Measurements from ENCODE around the gene JARID2.

Gene JARID2

DNA sequence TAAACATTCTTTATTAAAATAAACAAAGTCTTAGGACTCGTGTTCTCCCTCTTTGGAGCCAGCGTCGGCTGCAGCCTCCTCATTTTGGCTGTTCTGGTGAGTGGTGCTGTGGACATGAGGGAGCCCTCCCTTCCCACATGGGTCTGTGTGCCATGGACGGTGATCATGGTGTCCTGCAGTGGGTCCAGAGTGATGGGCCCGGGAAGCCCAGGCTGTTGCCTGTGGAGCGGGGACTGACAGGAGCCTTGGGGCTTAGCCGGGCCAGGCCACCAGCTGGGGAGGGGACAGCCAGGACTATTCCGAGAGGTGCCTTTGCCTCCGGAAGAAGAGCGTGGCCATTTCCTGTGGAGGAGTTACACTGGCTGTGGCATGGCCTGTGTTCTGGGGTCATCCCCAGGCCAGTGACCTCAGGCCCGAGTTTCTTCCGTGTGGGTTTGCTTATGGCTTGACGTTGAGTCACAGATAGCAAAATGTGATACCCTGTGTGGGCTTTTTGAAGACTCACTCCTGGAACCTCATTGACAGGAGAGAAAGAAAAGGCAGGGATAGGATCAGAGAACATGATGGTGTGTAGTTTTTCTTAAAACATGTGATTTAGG, 263.6 kb downstream of the JARID2 start:
- DNase-seq (ENCODE audit: extremely low spot score, insufficient read length, low read depth) (no peak), FAIRE-seq (no peak)

GRCh38 chr6:15510121-15510520, 264.3 kb downstream of the JARID2 start:
- no peak for DNase-seq (ENCODE audit: extremely low spot score, insufficient read length, low read depth)
- FAIRE-seq, result no peak

DNA sequence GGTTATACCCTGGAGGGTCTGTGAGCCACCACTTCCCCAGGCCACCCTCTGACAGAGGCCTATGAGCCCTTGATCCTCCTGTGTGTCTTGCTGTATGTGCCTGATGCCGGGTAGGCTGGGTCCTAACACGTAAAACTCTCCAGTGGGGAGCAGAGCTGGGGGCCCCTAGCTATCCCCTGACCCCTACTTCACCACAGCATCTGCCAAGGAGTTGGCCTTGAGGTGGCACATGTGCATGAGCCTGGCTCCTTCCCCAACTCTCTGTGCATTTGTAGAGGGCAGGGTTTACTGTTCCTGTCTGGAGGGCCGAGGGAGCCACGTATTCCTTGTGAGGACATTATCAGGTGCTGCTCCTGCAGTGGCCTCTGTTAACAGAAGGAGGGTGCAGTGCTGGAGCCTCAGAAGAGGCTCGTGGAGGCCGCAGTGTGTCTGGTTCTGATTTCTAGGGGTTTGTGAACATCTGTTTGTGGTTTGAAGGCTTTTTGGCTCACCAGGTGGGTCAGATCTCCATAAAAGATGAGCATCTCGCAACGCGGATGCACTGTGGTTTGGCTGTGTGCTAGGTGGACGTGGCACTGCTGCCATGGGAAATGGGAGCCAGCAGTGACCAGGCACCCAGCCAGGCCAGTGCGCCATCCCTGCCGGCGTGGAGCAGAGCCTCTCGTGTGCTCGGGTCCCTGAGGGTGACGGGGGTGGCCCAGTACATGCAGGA, 264.8 kb downstream of the JARID2 start:
- FAIRE-seq, result no peak

DNA sequence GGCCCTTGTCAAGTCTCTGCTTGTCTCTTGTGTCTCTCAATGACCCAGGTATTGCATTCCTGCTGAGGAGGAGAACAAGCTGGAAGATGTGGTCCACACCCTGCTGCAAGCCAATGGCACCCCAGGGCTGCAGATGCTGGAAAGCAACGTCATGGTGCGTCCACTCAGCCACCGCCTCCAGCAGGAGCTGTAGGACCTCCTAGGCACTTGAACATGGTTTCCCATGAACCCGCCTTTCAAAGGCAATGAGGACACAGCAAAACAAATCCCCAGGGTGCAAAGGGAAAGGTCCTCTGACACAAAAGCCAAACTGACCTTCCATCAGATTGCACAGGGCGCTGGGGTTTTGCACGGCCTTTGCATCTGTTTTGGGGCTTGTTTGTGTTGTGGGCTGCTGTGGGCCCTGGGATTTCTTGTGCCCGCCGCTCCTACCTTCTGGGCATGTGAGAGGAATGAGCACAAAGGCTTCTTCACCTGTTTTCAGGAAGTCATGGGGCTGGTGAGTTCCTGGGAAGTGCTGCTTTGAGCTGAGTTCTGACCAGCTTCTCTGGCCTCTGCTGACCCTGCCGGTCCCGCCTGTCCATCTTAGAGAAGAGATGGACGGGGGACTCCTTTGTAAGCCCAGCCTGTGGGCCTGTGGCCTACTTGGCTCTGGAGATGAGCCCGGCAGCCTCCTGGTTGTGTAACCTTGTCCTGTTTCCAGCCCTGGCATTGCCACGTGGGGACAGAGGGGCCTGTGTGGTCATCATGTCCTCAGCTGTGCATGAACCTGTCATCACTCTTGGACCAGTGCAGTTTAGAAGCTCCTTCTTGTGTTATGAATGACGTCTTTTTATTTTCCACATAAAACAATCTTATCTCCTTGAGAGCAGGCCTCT, 265.6 kb downstream of the JARID2 start:
- FAIRE-seq (no peak), DNase-seq (ENCODE audit: extremely low spot score, insufficient read length, low read depth) (no peak)

More for the DNA sequence above, 264.8 kb downstream of the JARID2 start:
- DNase-seq (ENCODE audit: extremely low spot score, insufficient read length, low read depth), result no peak

DNA sequence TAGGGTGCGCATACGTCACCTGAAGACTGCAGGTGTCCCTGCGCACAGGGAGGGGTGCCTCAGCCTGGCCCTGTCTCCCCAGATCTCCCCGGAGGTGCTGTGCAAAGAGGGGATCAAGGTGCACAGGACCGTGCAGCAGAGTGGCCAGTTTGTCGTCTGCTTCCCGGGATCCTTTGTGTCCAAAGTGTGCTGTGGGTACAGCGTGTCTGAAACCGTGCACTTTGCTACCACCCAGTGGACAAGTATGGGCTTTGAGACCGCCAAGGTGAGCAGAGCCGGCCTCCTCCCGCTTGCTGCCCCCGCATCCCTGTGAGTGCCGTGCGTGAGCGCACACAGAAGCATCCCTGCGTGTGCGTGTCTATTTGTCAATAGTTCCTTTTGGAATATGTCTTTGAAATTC, 266.3 kb downstream of the JARID2 start:
- FAIRE-seq (no peak), DNase-seq (ENCODE audit: extremely low spot score, insufficient read length, low read depth) (no peak)

GRCh38 chr6:15512721-15513120, 266.9 kb downstream of the JARID2 start:
- DNase-seq (ENCODE audit: extremely low spot score, insufficient read length, low read depth), result no peak
- FAIRE-seq, result no peak

GRCh38 chr6:15513131-15513771, 267.4 kb downstream of the JARID2 start:
- DNase-seq (ENCODE audit: extremely low spot score, insufficient read length, low read depth) (no peak), FAIRE-seq (no peak)

GRCh38 chr6:15513801-15514711, 268.2 kb downstream of the JARID2 start:
- DNase-seq (ENCODE audit: extremely low spot score, insufficient read length, low read depth), result no peak
- no peak for FAIRE-seq

GRCh38 chr6:15515226-15515625, 269.4 kb downstream of the JARID2 start:
- FAIRE-seq (no peak), DNase-seq (ENCODE audit: extremely low spot score, insufficient read length, low read depth) (no peak)

- no peak for DNase-seq (ENCODE audit: extremely low spot score, insufficient read length, low read depth)
- no peak for FAIRE-seq
Observed at GRCh38 chr6:15515660-15516375, 269.9 kb downstream of the JARID2 start.

DNA sequence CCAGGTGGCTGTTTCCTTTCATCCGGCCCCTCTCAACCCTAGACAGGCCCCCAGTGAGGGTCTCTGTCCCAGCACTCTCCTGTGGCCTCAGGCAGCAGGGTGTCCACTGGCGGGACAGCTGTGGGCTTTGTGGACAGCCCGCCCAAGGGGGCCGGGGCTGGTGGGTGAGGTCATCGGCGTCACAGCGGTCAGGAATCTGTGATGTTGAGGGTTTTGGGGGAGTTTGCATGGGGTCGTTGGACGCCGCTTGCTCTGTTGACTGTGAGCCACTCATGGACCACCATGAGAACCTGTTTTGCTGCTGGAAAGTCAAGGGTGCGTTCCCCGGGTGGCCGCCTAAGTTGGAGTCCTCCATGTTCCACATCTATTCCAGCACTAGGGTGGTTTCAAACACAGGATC, 270.5 kb downstream of the JARID2 start:
- FAIRE-seq (no peak), DNase-seq (ENCODE audit: extremely low spot score, insufficient read length, low read depth) (no peak)

GRCh38 chr6:15516923-15517560, 271.2 kb downstream of the JARID2 start:
- no peak for DNase-seq (ENCODE audit: extremely low spot score, insufficient read length, low read depth)
- FAIRE-seq, result no peak

DNA sequence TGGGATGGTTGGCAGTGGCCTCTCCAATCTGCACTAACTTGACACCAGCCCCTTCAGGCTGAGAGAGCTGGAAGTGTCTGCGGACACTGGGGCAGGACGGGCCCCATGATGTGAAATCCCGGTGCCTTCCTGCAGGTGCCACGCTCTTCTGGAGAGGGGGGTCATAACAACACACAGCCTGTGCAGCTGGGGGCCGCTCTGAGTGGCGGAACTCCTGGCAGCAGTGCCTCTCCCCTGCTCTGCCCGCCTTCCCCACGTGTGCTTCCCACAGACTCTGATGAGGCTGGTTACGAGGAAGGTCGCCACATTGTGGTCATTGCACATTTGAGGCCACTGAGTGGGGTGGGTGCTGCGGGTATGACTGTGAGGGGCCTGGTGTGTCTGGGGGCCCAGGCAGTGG, 271.7 kb downstream of the JARID2 start:
- FAIRE-seq (no peak), DNase-seq (ENCODE audit: extremely low spot score, insufficient read length, low read depth) (no peak)

DNA sequence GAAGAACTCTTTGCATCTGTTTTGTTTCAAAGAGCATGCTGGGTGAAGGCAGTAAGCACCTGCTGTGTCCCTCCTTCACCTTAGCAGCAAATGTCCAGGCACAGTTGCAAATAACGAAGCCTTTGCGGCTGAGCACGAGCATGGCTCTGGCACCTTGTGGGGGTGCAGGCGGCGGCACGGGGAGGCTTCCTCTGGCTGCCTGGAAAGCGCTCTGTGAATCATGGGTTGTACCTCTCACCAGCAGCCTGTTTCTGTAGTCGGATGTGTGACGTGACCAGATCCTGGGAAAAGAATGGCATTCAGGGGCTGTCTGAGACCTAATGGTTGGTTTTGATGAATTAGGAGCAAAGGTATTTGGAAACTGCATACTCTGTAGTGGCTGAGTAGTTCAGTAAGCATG, 272.2 kb downstream of the JARID2 start:
- DNase-seq (ENCODE audit: extremely low spot score, insufficient read length, low read depth) (no peak), FAIRE-seq (no peak)

- no peak for FAIRE-seq
- DNase-seq (ENCODE audit: extremely low spot score, insufficient read length, low read depth), result no peak
Observed at GRCh38 chr6:15518878-15519277, 273.0 kb downstream of the JARID2 start.

DNA sequence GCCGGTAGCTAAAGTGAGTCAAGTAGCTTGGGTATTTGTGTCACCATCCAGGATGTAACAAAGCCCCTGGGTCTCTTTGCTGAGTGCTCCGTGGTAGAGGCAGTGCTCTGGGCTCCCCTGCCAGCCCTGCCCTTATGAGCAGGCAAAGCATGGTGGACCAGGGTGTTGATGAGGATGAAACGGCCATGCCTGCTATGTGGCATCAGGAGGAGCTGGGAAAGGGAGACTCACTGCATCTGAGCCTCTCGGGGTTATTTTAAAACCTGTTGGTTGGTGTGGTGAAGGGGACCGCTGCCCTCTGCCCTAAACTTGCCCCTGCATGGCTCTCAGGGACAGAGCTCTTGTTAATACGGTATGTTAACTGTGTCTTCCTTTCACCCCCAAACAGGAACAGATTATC, 273.8 kb downstream of the JARID2 start:
- no peak for FAIRE-seq
- DNase-seq (ENCODE audit: extremely low spot score, insufficient read length, low read depth), result no peak

DNA sequence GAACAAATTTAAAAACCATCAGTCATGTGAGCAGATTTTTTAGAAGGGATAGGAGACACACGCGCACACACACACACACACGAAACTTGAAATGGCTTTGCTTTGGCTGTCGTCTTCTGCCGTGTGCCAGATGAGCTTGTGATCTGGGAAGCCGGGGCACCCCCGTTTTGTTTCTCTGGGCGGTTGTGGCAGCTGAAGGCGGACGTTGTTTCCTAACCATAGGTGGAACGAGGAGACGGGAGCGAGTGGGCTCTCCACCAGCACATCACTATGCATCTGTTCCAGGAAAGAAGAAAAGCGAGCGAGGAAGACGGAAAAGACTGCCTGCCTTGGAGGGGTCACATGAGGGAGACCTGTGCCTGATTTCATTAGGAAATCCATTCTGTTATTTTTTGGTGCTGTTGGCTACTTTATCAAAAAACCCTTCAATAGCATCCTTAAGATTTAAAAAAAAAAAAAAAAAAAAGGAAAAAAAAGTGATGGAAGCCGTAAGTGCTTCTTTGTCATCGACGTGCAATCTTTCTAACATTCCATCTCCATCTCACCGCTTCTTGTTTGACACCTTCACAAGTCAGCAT, 274.8 kb downstream of the JARID2 start:
- DNase-seq (ENCODE audit: extremely low spot score, insufficient read length, low read depth) (no peak), FAIRE-seq (no peak)

- FAIRE-seq (no peak), DNase-seq (ENCODE audit: extremely low spot score, insufficient read length, low read depth) (no peak)
Observed at GRCh38 chr6:15521582-15521981, 275.7 kb downstream of the JARID2 start.

Data from GM18507 (cell line).